Posterior vena cava (tissue), 2 donors: Measurements from ENCODE around the gene ZNF213. TPM values are rescaled to one million over a fixed set of nuclear protein-coding genes. Genes with fewer than 3 reads are reported as not detected.

Experiments
- DNase-seq: peaks from one replicate; pipeline ENCODE4 v3.0.0-alpha.2; 2020; ENCODE audit warnings: low spot score
- intact Hi-C, 2 donors: fragments of 100-400 bp; cut with DNase I; formaldehyde crosslinking; loops; one replicate each; pipeline versions ENCODE4 v1.14.1 to v1.14.2; 2022 to 2023
- long read RNA-seq, 2 donors: library from polyadenylated mRNA; unstranded; transcript quantifications; one replicate each; pipeline ENCODE4 v2.0.0, GENCODE V29; 2020 to 2021
- total RNA-seq, 2 donors: library from RNA; stranded (reverse); fragmentation: NEBNext Ultra II Directional; extraction: Animal tissue kit (Norgen Biotek cat#: 25700); gene quantifications; one replicate each; pipeline ENCODE4 v1.2.1, GENCODE V29; 2021
- donor health status: DM: yes; HTN: yes; CAD: no.
- donor health status: DM: yes; HTN: yes; CAD: no.

ZNF213 gene
- 10 to 100 TPM in 1 of 2 donors, 1 to 10 TPM in 1; 8.3 to 10.2 TPM for total RNA-seq
- long read RNA-seq, donor 1, partial matches to known transcripts, result 0 of 3 reads
- long read RNA-seq, donor 1, other reads (novel, unspliced or antisense), result 3 of 3 reads
- long read RNA-seq, donor 2, partial matches to known transcripts, result 0 of 2 reads
- long read RNA-seq, donor 2, other reads (novel, unspliced or antisense), result 2 of 2 reads

DNA sequence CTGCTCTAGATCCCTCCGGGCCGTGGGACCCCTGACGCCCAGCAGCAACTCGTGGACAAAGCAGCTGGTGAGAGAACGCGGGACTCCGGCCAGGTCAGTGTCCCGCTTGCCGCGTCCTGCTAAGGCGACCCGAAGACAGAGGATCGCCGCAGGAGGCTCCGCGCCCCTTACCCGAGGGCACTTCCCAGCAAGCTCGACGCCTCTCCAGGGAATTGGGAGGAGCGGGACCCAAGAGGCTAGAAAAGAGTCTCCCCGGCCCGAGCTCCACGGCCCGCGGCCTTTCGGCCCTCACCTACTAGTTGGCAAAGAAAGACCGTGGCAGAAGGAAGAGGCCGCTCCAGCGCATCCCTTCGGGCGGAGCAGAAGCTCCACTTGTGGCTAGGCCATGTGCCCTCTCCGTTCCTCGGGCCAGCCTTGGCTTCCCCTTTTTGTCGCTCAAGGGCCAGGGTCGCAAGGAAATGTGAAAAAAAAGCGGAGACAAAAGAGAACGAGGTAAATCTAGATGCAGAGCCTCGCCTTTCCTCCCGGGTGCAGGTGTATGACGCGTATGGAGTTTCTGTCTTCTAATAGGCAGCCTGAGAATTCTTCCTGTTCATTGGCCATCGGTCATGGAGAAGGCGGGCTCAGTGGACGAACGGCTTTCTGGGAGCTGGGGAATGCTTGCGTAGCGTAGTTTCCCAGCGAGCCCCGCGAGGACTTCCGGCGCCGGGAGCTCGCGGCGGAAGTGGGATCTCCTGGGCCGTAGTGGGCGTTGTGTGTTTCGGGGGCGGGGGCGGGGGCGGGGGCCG, at the start of gene ZNF213:
Gene ZNF213 (plus strand): TSS at position 692 of the 788 bp plus-strand sequence. CDS start 2,252 bp downstream, outside the sequence.
- DNase-seq, result peak; percentile 98
- intact Hi-C loops, result no loop called here

- intact Hi-C loops, result no loop called here
- no peak for DNase-seq
Measured at GRCh38 chr16:3085868-3086595, 48.8 kb upstream of the ZNF213 start.

- DNase-seq, result no peak
- intact Hi-C loops, result no loop called here
Measured at GRCh38 chr16:3086596-3087242, 48.1 kb upstream of the ZNF213 start.

GRCh38 chr16:3087243-3088235, 47.3 kb upstream of the ZNF213 start:
- DNase-seq, result no peak
- intact Hi-C loops, result no loop called here

- intact Hi-C loops, result no loop called here
- DNase-seq, result no peak
Measured at GRCh38 chr16:3088450-3088849, 46.4 kb upstream of the ZNF213 start.

GRCh38 chr16:3088925-3089716, 45.7 kb upstream of the ZNF213 start:
- DNase-seq, result no peak
- intact Hi-C loops, result no loop called here

GRCh38 chr16:3089717-3090592, 44.9 kb upstream of the ZNF213 start:
- DNase-seq, result no peak
- intact Hi-C loops, result no loop called here

DNA sequence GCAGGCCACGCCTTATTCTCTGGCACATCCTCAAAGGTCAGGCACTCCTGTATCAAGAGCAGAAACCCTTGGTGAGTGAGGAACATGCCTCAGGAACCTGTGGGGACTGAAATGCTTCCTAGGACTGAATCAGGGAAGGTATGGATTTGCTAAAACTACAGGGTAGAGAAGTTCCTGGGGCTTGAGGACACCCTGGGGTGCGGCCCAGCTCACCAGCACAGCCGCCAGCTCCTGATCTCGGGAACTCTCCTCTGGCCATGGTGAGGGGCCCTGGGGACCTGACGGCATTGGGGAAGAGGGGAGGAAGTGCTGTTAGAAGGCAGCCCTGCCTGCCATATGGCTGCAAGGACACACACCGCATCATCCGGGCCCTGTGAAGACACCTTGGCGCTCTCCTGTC, 43.3 kb upstream of the ZNF213 start:
- intact Hi-C loops, result no loop called here
- DNase-seq, result no peak

GRCh38 chr16:3092501-3092941, 42.3 kb upstream of the ZNF213 start:
- intact Hi-C loops, result no loop called here
- no peak for DNase-seq

DNA sequence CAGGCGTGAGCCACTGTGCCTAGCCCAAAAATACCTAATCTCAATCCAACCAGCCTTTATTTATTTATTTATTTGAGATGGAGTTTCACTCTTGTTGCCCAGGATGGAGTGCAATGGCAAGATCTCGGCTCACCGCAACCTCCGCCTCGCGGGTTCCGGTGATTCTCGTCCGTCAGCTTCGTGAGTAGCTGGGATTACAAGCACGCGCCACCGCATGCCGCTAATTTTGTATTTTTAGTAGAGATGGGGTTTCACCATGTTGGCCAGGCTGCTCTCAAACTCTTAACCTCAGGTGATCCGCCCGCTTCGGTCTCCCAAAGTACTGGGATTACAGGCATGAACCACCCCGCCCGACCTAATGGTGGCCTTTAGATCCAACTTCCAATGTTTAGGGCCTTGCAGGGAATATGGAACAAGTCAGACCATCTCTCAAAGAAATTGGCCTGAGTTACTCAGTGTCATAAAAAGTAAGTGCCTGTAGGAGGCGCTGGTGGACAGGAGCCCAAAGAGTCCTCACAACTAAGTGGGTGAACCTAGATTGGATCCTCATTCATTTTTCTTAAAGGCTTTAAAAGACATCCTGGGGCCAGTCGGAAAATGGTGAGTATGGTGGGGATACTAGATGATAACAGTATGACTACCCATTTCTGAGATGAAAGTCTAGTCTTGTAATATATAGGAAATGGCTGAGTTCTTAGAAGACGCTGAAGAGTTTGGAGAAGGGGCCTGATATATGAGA, 40.4 kb upstream of the ZNF213 start:
- no peak for DNase-seq
- intact Hi-C loops, result no loop called here

- no peak for DNase-seq
- intact Hi-C loops, result no loop called here
Measured at GRCh38 chr16:3095869-3096268, 39.0 kb upstream of the ZNF213 start.

DNA sequence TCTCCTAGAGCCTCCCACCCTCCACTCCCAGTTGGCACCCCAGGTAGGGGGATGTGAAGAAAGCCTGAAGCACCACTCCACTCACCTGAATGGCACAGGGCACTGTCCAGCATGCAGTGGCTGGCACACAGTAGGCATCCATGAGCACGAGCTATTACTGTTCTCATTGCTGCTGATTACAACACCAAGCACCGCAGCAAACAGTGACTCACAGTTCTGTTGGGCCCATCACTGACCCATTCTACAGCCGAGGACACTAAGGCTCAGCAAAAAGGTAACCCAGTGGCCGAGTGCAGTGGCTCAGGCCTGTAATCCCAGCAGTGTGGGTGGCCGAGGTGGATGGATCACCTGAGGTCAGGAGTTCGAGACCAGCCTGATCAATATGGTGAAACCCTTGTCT, 38.5 kb upstream of the ZNF213 start:
- DNase-seq, result no peak
- intact Hi-C loops, result no loop called here

DNA sequence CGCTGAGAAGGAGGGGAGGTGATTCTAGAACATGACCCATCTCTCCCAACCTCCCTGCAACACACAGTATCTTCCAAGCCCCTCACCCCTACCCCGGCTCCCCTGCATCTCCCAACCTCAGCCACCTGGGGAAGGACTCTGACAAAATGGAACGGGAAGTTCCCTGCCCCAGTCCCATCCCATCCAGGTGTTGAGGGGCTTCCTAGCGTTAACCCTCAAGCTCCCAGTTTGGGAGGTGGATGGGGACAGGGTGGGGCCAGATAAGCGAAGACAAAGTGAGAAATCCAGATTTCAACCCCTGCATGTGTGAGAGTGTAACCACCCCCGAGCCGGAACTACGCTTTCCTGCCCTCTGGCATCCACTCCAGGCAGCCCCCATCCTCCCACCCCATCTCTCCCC, 37.6 kb upstream of the ZNF213 start:
- intact Hi-C loops, result no loop called here
- DNase-seq, result no peak

DNA sequence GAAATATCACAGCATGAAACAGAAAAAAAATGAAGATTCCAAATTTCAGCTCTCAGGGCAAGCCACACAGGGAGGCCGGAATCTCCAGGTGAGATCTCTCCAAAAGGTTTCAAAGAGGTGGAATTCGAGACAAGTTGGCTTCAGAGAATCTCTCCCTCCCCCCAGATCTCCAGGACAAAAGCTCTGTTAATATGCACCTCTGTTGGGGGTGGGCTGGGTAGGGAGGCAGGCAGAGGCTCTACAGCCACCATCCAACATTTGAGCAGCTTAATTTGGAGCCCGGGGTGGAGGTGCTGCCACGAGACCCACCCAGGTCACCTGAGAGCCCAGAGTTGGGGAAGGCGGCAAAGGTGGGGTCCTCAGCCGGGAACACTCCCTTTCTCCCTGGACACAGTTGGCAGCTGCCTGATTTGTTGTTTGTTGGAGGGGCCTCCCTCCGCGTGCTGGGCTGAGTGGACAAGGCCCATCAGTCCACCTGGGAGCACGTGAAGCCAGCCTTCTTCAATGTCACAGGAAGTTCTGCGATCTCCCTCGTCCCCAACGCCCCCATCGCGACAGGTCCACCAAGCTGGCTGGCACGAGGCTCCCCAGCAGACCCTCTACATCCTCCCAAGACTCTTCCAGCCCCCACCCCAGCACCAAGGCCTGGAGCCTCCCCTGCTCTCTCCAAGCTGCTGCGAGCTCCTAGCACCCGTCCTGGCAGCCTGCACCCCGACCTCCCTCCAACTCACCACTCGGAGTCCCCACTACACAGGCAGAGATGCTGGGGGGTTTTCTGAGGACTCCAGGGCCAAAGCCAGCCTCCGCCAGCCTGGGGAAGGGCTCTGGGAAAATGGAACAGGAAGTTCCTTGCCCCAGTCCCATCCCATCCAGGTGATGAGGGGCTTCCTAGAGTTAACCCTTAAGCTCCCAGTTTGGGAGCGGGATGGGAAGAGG, 36.1 kb upstream of the ZNF213 start, which contains the start of gene ZSCAN10:
Gene ZSCAN10 (minus strand): TSS at position 836 of the 936 bp plus-strand sequence. CDS start 6,357 bp downstream, outside the sequence.
- intact Hi-C loops, result no loop called here

GRCh38 chr16:3099395-3099731, 35.5 kb upstream of the ZNF213 start:
- intact Hi-C loops, result no loop called here
- no peak for DNase-seq

More for the DNA sequence above, 36.1 kb upstream of the ZNF213 start, which contains the start of gene ZSCAN10:
- DNase-seq, result no peak
